H9 (cell line): ENCODE measurements around the gene DCTPP1. TPM values are rescaled to one million over a fixed set of nuclear protein-coding genes. Genes with fewer than 3 reads are reported as not detected.

Experiments
- DNase-seq: peaks from one replicate; pipeline ENCODE4 v3.0.0-alpha.2; 2017
- H2AFZ ChIP-seq: one replicate; pipeline ENCODE4 v1.6.1; 2013; ENCODE audit warnings: mild to moderate bottlenecking, low read length, control low read depth, moderate library complexity
- H2AK5ac ChIP-seq: 2 replicates; pipeline ENCODE4 v1.6.1; 2013; ENCODE audit warnings: low read length, control low read depth, mixed read lengths; ENCODE audit not compliant: insufficient read length
- H2BK120ac ChIP-seq: one replicate; pipeline ENCODE4 v1.6.1; 2013; ENCODE audit warnings: low read depth, mild to moderate bottlenecking, low read length, control low read depth, inconsistent platforms; ENCODE audit not compliant: poor library complexity, severe bottlenecking
- H2BK12ac ChIP-seq: 2 replicates; pipeline ENCODE4 v1.6.1; 2013; ENCODE audit warnings: low read length, control low read depth, mixed read lengths, low read depth; ENCODE audit not compliant: insufficient read length
- H2BK15ac ChIP-seq: 2 replicates; pipeline ENCODE4 v1.6.1; 2013; ENCODE audit warnings: low read depth, low read length, control low read depth
- H2BK20ac ChIP-seq: one replicate; pipeline ENCODE4 v1.6.1; 2013; ENCODE audit warnings: low read depth, mild to moderate bottlenecking, low read length, control low read depth, inconsistent platforms; ENCODE audit not compliant: poor library complexity, severe bottlenecking
- H2BK5ac ChIP-seq: 2 replicates; pipeline ENCODE4 v1.6.1; 2013; ENCODE audit warnings: low read length, control low read depth, mixed read lengths; ENCODE audit not compliant: insufficient read length
- H3K14ac ChIP-seq: 2 replicates; pipeline ENCODE4 v1.6.1; 2013; ENCODE audit warnings: low read length, control low read depth; ENCODE audit not compliant: insufficient read depth
- H3K18ac ChIP-seq: 2 replicates; pipeline ENCODE4 v1.6.1; 2013; ENCODE audit warnings: low read depth, mild to moderate bottlenecking, mixed read lengths, low read length, control low read depth; ENCODE audit not compliant: insufficient read length
- H3K23ac ChIP-seq: 2 replicates; pipeline ENCODE4 v1.6.1; 2013; ENCODE audit warnings: low read length, control low read depth, mixed read lengths, low read depth; ENCODE audit not compliant: insufficient read length
- H3K23me2 ChIP-seq: 2 replicates; pipeline ENCODE4 v1.6.1; 2013; ENCODE audit warnings: low read depth, mild to moderate bottlenecking, mixed read lengths, low read length, control low read depth; ENCODE audit not compliant: insufficient read length, poor library complexity, severe bottlenecking
- H3K27ac ChIP-seq: 2 replicates; pipeline ENCODE4 v1.5.1; 2013; ENCODE audit warnings: low read length, control low read depth, mixed read lengths, low read depth; ENCODE audit not compliant: insufficient read length
- H3K27me3 ChIP-seq: 2 replicates; pipeline ENCODE4 v1.6.1; 2013; ENCODE audit warnings: low read length, control low read depth, inconsistent platforms; ENCODE audit not compliant: insufficient read depth
- H3K4ac ChIP-seq: 2 replicates; pipeline ENCODE4 v1.6.1; 2013; ENCODE audit warnings: low read depth, mild to moderate bottlenecking, control low read depth, inconsistent platforms, low read length, moderate library complexity
- H3K4me1 ChIP-seq: 2 replicates; pipeline ENCODE4 v1.6.1; 2013; ENCODE audit warnings: low read length, control low read depth, inconsistent platforms; ENCODE audit not compliant: insufficient read depth
- H3K4me2 ChIP-seq: 2 replicates; pipeline ENCODE4 v1.6.1; 2013; ENCODE audit warnings: low read length, control low read depth, mixed read lengths; ENCODE audit not compliant: insufficient read length, insufficient read depth
- H3K56ac ChIP-seq: 2 replicates; pipeline ENCODE4 v1.6.1; 2013; ENCODE audit warnings: low read depth, mild to moderate bottlenecking, mixed read lengths, low read length, control low read depth; ENCODE audit not compliant: insufficient read length
- H3K79me1 ChIP-seq: 2 replicates; pipeline ENCODE4 v1.6.1; 2013; ENCODE audit warnings: low read depth, mild to moderate bottlenecking, moderate library complexity, low read length, control low read depth, inconsistent platforms; ENCODE audit not compliant: insufficient read depth, poor library complexity, severe bottlenecking
- H3K79me2 ChIP-seq: 2 replicates; pipeline ENCODE4 v1.6.1; 2013; ENCODE audit warnings: low read length, control low read depth, inconsistent platforms; ENCODE audit not compliant: insufficient read depth
- H3K9ac ChIP-seq: 2 replicates; pipeline ENCODE4 v1.6.1; 2013; ENCODE audit warnings: low read length, control low read depth, mixed read lengths; ENCODE audit not compliant: insufficient read length; ENCODE audit errors: extremely low read depth
- H3K9me3 ChIP-seq: one replicate; pipeline ENCODE4 v1.6.1; 2013; ENCODE audit warnings: low read depth, low read length, inconsistent platforms; ENCODE audit not compliant: control insufficient read depth
- H3T11ph ChIP-seq: one replicate; pipeline ENCODE4 v1.6.1; 2013; ENCODE audit warnings: mild to moderate bottlenecking, low read length, control low read depth, inconsistent platforms
- H4K20me1 ChIP-seq: one replicate; pipeline ENCODE4 v1.6.1; 2013; ENCODE audit not compliant: control insufficient read depth, insufficient read length, insufficient read depth
- H4K5ac ChIP-seq: 2 replicates; pipeline ENCODE4 v1.6.1; 2013; ENCODE audit warnings: low read depth, mild to moderate bottlenecking, mixed read lengths, low read length, control low read depth; ENCODE audit not compliant: insufficient read length
- H4K8ac ChIP-seq: replicated peaks from 2 replicates; pipeline ENCODE4 v1.6.1; 2013; ENCODE audit warnings: low read length, control low read depth, mixed read lengths, low read depth; ENCODE audit not compliant: insufficient read length
- H4K91ac ChIP-seq: 2 replicates; pipeline ENCODE4 v1.6.1; 2013; ENCODE audit warnings: low read depth, mild to moderate bottlenecking, moderate library complexity, mixed read lengths, low read length, control low read depth; ENCODE audit not compliant: insufficient read length
- H3K27ac Mint-ChIP-seq, 3 experiments: 2 replicates in 2 of 3; 3 replicates in 1 of 3; pipeline ENCODE4 v1.8.0; 2020 to 2021; ENCODE audit warnings: mixed read lengths in 3 of 3, mild to moderate bottlenecking in 1 of 3, moderate library complexity in 1 of 3
- H3K27me3 Mint-ChIP-seq: 2 replicates; pipeline ENCODE4 v1.8.0; 2021; ENCODE audit warnings: low read depth, mild to moderate bottlenecking, moderate library complexity, mixed read lengths
- H3K36me3 Mint-ChIP-seq, 3 experiments: 2 replicates in 2 of 3; 3 replicates in 1 of 3; pipeline ENCODE4 v1.8.0; 2020 to 2021; ENCODE audit warnings: low read depth in 3 of 3, mixed read lengths in 3 of 3; ENCODE audit not compliant: insufficient read depth in 1 of 3
- H3K4me1 Mint-ChIP-seq, 2 experiments: 2 replicates each; pipeline ENCODE4 v1.8.0; 2020; ENCODE audit warnings: mixed read lengths in 2 of 2
- H3K4me3 Mint-ChIP-seq, 2 experiments: 2 replicates in 1 of 2; 3 replicates in 1 of 2; pipeline ENCODE4 v1.8.0; 2020 to 2021; ENCODE audit warnings: mild to moderate bottlenecking in 2 of 2, mixed read lengths in 2 of 2, moderate library complexity in 1 of 2
- H3K9me3 Mint-ChIP-seq, 2 experiments: 2 replicates in 1 of 2; 3 replicates in 1 of 2; pipeline ENCODE4 v1.8.0; 2020; ENCODE audit warnings: mild to moderate bottlenecking in 2 of 2, mixed read lengths in 2 of 2, moderate library complexity in 1 of 2
- CTCF ChIP-seq: fragments of 200-600 bp; sonication (generic); conservative IDR thresholded peaks from 3 replicates; pipeline ENCODE4 v1.8.0; 2021; ENCODE audit warnings: antibody characterized with exemption, mild to moderate bottlenecking
- WGBS: extraction: QIAGEN DNeasy Blood & Tissue Kit; methylation state at CpG from one replicate; pipeline ENCODE4 v1.1.7; 2013; ENCODE audit warnings: missing lambda C conversion rate, low lambda C conversion rate, mixed read lengths; ENCODE audit not compliant: insufficient read length; ENCODE audit errors: extremely low coverage; 5-methylcytosine and 5-hydroxymethylcytosine counted together
- total RNA-seq: library from RNA; stranded (reverse); gene quantifications from 2 replicates; pipeline ENCODE4 v1.2.1, GENCODE V29; 2021

DCTPP1 gene
- total RNA-seq, 1 experiment from 2014 or later = 78.3 TPM

- Histone ChIP-seq H2BK20ac (no peak overlapping the region), H3K79me2 (0 out of 2 replicates have a peak, but pooled peaks cover 1% of the 10 kb centered on the region), H3K79me1 (no peaks in the 10 kb centered on the region), H4K5ac (no peak overlapping the region), H3K27ac (no peak overlapping the region), H3K14ac (no peak overlapping the region), H2AFZ (no peak overlapping the region), H3K56ac (no peak overlapping the region), H2BK12ac (no peak overlapping the region), H3K9ac (no peak overlapping the region), H3K18ac (no peak overlapping the region), H4K8ac (no peak overlapping the region), H3K4me1 (no peaks in the 10 kb centered on the region), H3K9me3 (no peaks in the 10 kb centered on the region), H2BK120ac (no peak overlapping the region), H4K91ac (no peak overlapping the region), H2AK5ac (no peak overlapping the region), H2BK5ac (no peak overlapping the region), H3K23ac (no peak overlapping the region), H3K23me2 (peaks cover 5% of the 10 kb centered on the region), H3K27me3 (no peaks in the 10 kb centered on the region), H3K4me2 (no peak overlapping the region), H3T11ph (no peak overlapping the region), H3K4ac (no peak overlapping the region), H4K20me1 (no peaks in the 10 kb centered on the region), H2BK15ac (no peak overlapping the region)
- no peaks in the 10 kb centered on the region for H3K9me3 Mint-ChIP-seq
- 0 out of 7 replicates have a peak overlapping the region, but pooled peaks of 1 of the 3 experiments have one; percentile 10 for H3K27ac Mint-ChIP-seq
- WGBS = no CpG with 5 or more reads among the region's 6 CpGs
- peaks cover 26 to 42% (median 38%) of the 10 kb centered on the region in 3 experiments; a peak in 6 of 7 replicates for H3K36me3 Mint-ChIP-seq
- no peaks in the 10 kb centered on the region for H3K27me3 Mint-ChIP-seq
- peaks cover 7 to 15% of the 10 kb centered on the region in 2 experiments for H3K4me1 Mint-ChIP-seq
- no peak for TF ChIP-seq CTCF
- no peak overlapping the region for H3K4me3 Mint-ChIP-seq
- DNase-seq = no peak
Observed at GRCh38 chr16:30413112-30413806, 16.6 kb downstream of the DCTPP1 start.
